Colonic mucosa (tissue), 4 donors: ENCODE data around the gene LRMDA. TPM values are rescaled to one million over a fixed set of nuclear protein-coding genes. Genes with fewer than 3 reads are reported as not detected.

Experiments used
- DNase-seq: peaks from one replicate; pipeline ENCODE4 v3.0.0-alpha.2; 2020
- H3K27ac ChIP-seq: fragments of 200-600 bp; one replicate; pipeline ENCODE4 v1.8.0; 2021
- H3K27me3 ChIP-seq: fragments of 200-600 bp; one replicate; pipeline ENCODE4 v1.8.0; 2021
- H3K36me3 ChIP-seq: fragments of 200-600 bp; one replicate; pipeline ENCODE4 v1.8.0; 2021
- H3K4me1 ChIP-seq: fragments of 200-600 bp; one replicate; pipeline ENCODE4 v1.8.0; 2021; ENCODE audit warnings: mild to moderate bottlenecking
- H3K4me3 ChIP-seq: fragments of 200-600 bp; one replicate; pipeline ENCODE4 v1.8.0; 2021
- H3K9ac ChIP-seq, 2 donors: one replicate each; pipeline ENCODE4 v1.7.0; 2013; ENCODE audit warnings: control low read depth in 2 of 2, low read depth in 2 of 2, low read length in 2 of 2
- H3K9me3 ChIP-seq: fragments of 200-600 bp; one replicate; pipeline ENCODE4 v1.8.0; 2021
- CTCF ChIP-seq: fragments of 200-600 bp; IDR thresholded peaks from one replicate; pipeline ENCODE4 v1.8.0; 2022; ENCODE audit warnings: antibody characterized with exemption, mild to moderate bottlenecking
- intact Hi-C: fragments of 100-400 bp; cut with DNase I; formaldehyde crosslinking; loops from one replicate; pipeline ENCODE4 v1.14.1; 2022
- total RNA-seq, 2 donors: library from RNA; stranded (reverse); fragmentation: NEBNext Ultra II Directional in 1 of 2; extraction: Animal tissue kit (Norgen Biotek cat#: 25700) in 1 of 2; gene quantifications; one replicate each; pipeline ENCODE4 v1.2.1, GENCODE V29; 2021
- donor health status: healthy.
- donor health status: DM: no; HTN: no; CAD: no.
- donor health status: DM: no; HTN: no; CAD: no.

LRMDA gene
- total RNA-seq, 2 donors from 2014 or later: 2.5 to 5.2 TPM

- Histone ChIP-seq H3K9ac (no peak overlapping the region), H3K4me1 (no peaks in the 10 kb centered on the region), H3K4me3 (no peak overlapping the region), H3K36me3 (no peaks in the 10 kb centered on the region), H3K27me3 (no peaks in the 10 kb centered on the region), H3K9me3 (no peaks in the 10 kb centered on the region), H3K27ac (no peak overlapping the region)
- DNase-seq: no peak
- TF ChIP-seq CTCF: no peak
- intact Hi-C loops: no loop called here
These were observed 110.7 kb downstream of the LRMDA start for GRCh38 chr10:75542084-75542483.

GRCh38 chr10:75542906-75543305, 111.5 kb downstream of the LRMDA start:
- no peak overlapping the region for H3K27ac ChIP-seq
- H3K9me3 ChIP-seq: no peaks in the 10 kb centered on the region
- H3K9ac ChIP-seq: no peak overlapping the region
- H3K36me3 ChIP-seq: no peaks in the 10 kb centered on the region
- intact Hi-C loops: no loop called here
- H3K4me3 ChIP-seq: no peak overlapping the region
- no peaks in the 10 kb centered on the region for H3K27me3 ChIP-seq
- no peaks in the 10 kb centered on the region for H3K4me1 ChIP-seq
- peak; percentile 27 for DNase-seq
- TF ChIP-seq CTCF: no peak

- Histone ChIP-seq H3K9me3 (no peaks in the 10 kb centered on the region), H3K9ac (no peak overlapping the region), H3K4me3 (no peak overlapping the region), H3K27me3 (no peaks in the 10 kb centered on the region), H3K4me1 (no peaks in the 10 kb centered on the region), H3K36me3 (no peaks in the 10 kb centered on the region), H3K27ac (no peak overlapping the region)
- intact Hi-C loops: no loop called here
- DNase-seq: no peak
- TF ChIP-seq CTCF: no peak
These were observed 113.0 kb downstream of the LRMDA start for GRCh38 chr10:75544386-75544785.

GRCh38 chr10:75544993-75545706, 113.7 kb downstream of the LRMDA start:
- no peaks in the 10 kb centered on the region for H3K36me3 ChIP-seq
- no peak for DNase-seq
- no peaks in the 10 kb centered on the region for H3K9me3 ChIP-seq
- intact Hi-C loops: no loop called here
- H3K9ac ChIP-seq: no peak overlapping the region
- no peaks in the 10 kb centered on the region for H3K27me3 ChIP-seq
- no peak overlapping the region for H3K4me3 ChIP-seq
- TF ChIP-seq CTCF: no peak
- no peaks in the 10 kb centered on the region for H3K4me1 ChIP-seq
- no peak overlapping the region for H3K27ac ChIP-seq

GRCh38 chr10:75546004-75546403, 114.6 kb downstream of the LRMDA start:
- intact Hi-C loops: no loop called here
- H3K9me3 ChIP-seq: no peaks in the 10 kb centered on the region
- no peak overlapping the region for H3K4me3 ChIP-seq
- TF ChIP-seq CTCF: no peak
- no peaks in the 10 kb centered on the region for H3K36me3 ChIP-seq
- H3K9ac ChIP-seq: no peak overlapping the region
- H3K27ac ChIP-seq: no peak overlapping the region
- H3K4me1 ChIP-seq: no peaks in the 10 kb centered on the region
- DNase-seq: no peak
- no peaks in the 10 kb centered on the region for H3K27me3 ChIP-seq
